K562 (cell line): ENCODE results near the gene PRKAR2B. TPM values are rescaled to one million over a fixed set of nuclear protein-coding genes. Genes with fewer than 3 reads are reported as not detected.

ENCODE experiments used
- CBFA2T2 ChIP-seq: fragments of 450-650 bp; conservative IDR thresholded peaks from 2 replicates; pipeline ENCODE4 v1.6.1; 2017; ENCODE audit warnings: mild to moderate bottlenecking
- MNT ChIP-seq, 2 experiments: fragments of 450-650 bp; conservative IDR thresholded peaks; 2 replicates each; pipeline ENCODE4 v1.6.1; 2017; ENCODE audit warnings: mild to moderate bottlenecking in 2 of 2, moderate library complexity in 2 of 2
- PHB2 ChIP-seq: fragments of 450-650 bp; IDR thresholded peaks from 2 replicates; pipeline ENCODE4 v1.6.1; 2017; ENCODE audit warnings: low read depth
- RFX1 ChIP-seq: fragments of 450-650 bp; IDR thresholded peaks from 2 replicates; pipeline ENCODE4 v1.6.1; 2016; ENCODE audit warnings: mild to moderate bottlenecking, moderate library complexity
- SLC30A9 ChIP-seq: fragments of 250-450 bp; sonication (Bioruptor Pico); IDR thresholded peaks from 2 replicates; pipeline ENCODE4 v1.8.0; 2022; ENCODE audit warnings: mild to moderate bottlenecking, moderate library complexity
- SOX6 ChIP-seq: fragments of 450-650 bp; IDR thresholded peaks from 2 replicates; pipeline ENCODE4 v1.6.1; 2014; ENCODE audit warnings: mild to moderate bottlenecking
- SRSF9 ChIP-seq: fragments of 200-400 bp; formaldehyde crosslinking; IDR thresholded peaks from 2 replicates; pipeline ENCODE4 v1.6.1; 2017; ENCODE audit warnings: low read depth, low read length, borderline replicate concordance
- TCF7L2 ChIP-seq: fragments of 150-350 bp; IDR thresholded peaks from 2 replicates; pipeline ENCODE4 v1.6.1; 2016; ENCODE audit warnings: low read depth, mild to moderate bottlenecking, low read length, moderate library complexity
- ZBTB2 ChIP-seq: fragments of 450-650 bp; IDR thresholded peaks from 2 replicates; pipeline ENCODE4 v1.6.1; 2016; ENCODE audit warnings: antibody characterized with exemption
- polyA plus RNA-seq, 8 experiments: library from polyadenylated mRNA; depleted of rRNA in 4 of 8; stranded (reverse) in 5 of 8; unstranded in 3 of 8; fragments of >200 nt; fragmentation: Nextera tagmentation in 2 of 8; fragmentation: Illumina TruSeq in 1 of 8; extraction: Ambion mirVana in 2 of 8; extraction: Trizol in 1 of 8; gene quantifications; 2 replicates each; pipeline versions ENCODE4 v1.2.1 to v1.2.3, GENCODE V29; 2011 to 2014; ENCODE audit warnings: inconsistent platforms in 1 of 8, missing spikeins in 1 of 8
- total RNA-seq, 7 experiments: library from RNA; depleted of rRNA in 6 of 7; stranded (reverse); fragments of >200 nt in 6 of 7; fragmentation: Illumina TruSeq in 2 of 7; extraction: Trizol in 2 of 7; gene quantifications; 2 replicates each; pipeline versions ENCODE4 v1.2.1 to v1.2.3, GENCODE V29; 2011 to 2021; ENCODE audit warnings: low replicate concordance in 1 of 7
- TF ChIP-seq, protein P1 (sequence below): fragments of 450-650 bp; IDR thresholded peaks from 2 replicates; pipeline ENCODE4 v1.6.1; 2017; ENCODE audit warnings: antibody characterized with exemption
- TF ChIP-seq, protein P2 (sequence below): fragments of 200-800 bp; sonication (Bioruptor generic); IDR thresholded peaks from 2 replicates; pipeline ENCODE4 v1.6.1; 2017; ENCODE audit warnings: missing genetic modification characterization, missing compliant biosample characterization
- TF ChIP-seq, protein P3 (sequence below): fragments of 250-450 bp; sonication (Bioruptor Pico); IDR thresholded peaks from 2 replicates; pipeline ENCODE4 v1.8.0; 2021; ENCODE audit warnings: borderline replicate concordance, mild to moderate bottlenecking, moderate library complexity; ENCODE audit not compliant: poor library complexity, severe bottlenecking
- TF ChIP-seq, protein P4 (sequence below): fragments of 250-450 bp; sonication (Bioruptor Pico); IDR thresholded peaks from 2 replicates; pipeline ENCODE4 v1.8.0; 2022; ENCODE audit warnings: moderate library complexity, mild to moderate bottlenecking, inconsistent platforms
- TF ChIP-seq, protein P5 (sequence below): fragments of 200-800 bp; sonication (Bioruptor generic); IDR thresholded peaks from 2 replicates; pipeline ENCODE4 v1.6.1; 2016; ENCODE audit warnings: missing genetic modification characterization, missing compliant biosample characterization

PRKAR2B gene
- total and polyA plus RNA-seq, 9 of the 15 experiments (the other 6 are each of a cell fraction or from before 2014, with no cell fraction given): 59.0 to 173 (median 129) TPM

DNA sequence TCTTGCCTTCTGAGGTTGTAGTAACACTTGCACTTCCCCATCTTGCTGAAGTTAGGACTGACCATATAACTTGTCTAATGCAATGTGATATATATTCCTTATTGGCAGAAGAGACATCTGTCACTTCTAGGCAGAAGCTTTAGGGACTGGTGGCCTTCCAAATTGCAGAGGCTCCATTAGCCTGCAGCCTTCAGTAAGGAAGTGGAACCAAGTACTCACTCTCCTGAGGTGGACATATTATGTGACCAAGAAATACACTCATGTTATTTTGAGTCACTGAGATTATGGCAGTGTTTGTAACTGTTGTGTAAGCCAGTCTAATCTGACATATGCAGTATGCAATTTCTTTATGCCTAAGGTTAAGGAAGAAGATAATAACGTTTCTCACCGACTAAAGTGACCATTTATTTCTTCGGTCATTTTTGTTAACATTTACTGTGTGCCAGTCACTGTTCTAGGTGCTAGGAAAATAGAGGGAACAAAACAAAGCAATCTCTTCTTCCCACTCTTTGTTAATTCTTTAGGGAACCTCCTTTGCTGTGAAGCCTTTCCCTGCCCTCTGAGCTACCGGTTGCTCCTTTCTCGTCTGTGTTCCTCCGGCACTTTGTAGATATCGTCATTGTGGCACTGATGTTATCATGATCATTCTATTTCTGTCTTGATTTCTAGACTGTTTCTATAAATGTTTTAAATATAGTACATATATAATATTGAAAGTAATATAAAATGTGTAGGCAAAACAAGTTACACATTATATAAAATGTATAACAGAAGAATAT is 71.4 kb downstream of the PRKAR2B start (continued):
- TF ChIP-seq, protein P1, sequence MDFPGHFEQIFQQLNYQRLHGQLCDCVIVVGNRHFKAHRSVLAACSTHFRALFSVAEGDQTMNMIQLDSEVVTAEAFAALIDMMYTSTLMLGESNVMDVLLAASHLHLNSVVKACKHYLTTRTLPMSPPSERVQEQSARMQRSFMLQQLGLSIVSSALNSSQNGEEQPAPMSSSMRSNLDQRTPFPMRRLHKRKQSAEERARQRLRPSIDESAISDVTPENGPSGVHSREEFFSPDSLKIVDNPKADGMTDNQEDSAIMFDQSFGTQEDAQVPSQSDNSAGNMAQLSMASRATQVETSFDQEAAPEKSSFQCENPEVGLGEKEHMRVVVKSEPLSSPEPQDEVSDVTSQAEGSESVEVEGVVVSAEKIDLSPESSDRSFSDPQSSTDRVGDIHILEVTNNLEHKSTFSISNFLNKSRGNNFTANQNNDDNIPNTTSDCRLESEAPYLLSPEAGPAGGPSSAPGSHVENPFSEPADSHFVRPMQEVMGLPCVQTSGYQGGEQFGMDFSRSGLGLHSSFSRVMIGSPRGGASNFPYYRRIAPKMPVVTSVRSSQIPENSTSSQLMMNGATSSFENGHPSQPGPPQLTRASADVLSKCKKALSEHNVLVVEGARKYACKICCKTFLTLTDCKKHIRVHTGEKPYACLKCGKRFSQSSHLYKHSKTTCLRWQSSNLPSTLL: no peak
- TF ChIP-seq CBFA2T2 (no peak), SRSF9 (no peak), SLC30A9 (CRISPR knock-in tag) (no peak), ZBTB2 (no peak), MNT (conservative IDR thresholded peaks at IDR 0.05) (peak in 1 of 2 experiments; percentile 45; a peak in 1 of 4 replicates), RFX1 (no peak), TCF7L2 (no peak), PHB2 (no peak), SOX6 (no peak; the same call in none of the 2 replicates)
- TF ChIP-seq, protein P2, sequence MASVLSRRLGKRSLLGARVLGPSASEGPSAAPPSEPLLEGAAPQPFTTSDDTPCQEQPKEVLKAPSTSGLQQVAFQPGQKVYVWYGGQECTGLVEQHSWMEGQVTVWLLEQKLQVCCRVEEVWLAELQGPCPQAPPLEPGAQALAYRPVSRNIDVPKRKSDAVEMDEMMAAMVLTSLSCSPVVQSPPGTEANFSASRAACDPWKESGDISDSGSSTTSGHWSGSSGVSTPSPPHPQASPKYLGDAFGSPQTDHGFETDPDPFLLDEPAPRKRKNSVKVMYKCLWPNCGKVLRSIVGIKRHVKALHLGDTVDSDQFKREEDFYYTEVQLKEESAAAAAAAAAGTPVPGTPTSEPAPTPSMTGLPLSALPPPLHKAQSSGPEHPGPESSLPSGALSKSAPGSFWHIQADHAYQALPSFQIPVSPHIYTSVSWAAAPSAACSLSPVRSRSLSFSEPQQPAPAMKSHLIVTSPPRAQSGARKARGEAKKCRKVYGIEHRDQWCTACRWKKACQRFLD: no peak
- TF ChIP-seq, protein P3, sequence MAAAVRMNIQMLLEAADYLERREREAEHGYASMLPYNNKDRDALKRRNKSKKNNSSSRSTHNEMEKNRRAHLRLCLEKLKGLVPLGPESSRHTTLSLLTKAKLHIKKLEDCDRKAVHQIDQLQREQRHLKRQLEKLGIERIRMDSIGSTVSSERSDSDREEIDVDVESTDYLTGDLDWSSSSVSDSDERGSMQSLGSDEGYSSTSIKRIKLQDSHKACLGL: no peak
- TF ChIP-seq, protein P4, sequence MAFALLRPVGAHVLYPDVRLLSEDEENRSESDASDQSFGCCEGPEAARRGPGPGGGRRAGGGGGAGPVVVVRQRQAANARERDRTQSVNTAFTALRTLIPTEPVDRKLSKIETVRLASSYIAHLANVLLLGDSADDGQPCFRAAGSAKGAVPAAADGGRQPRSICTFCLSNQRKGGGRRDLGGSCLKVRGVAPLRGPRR (CRISPR knock-in tag): no peak
- TF ChIP-seq, protein P5, sequence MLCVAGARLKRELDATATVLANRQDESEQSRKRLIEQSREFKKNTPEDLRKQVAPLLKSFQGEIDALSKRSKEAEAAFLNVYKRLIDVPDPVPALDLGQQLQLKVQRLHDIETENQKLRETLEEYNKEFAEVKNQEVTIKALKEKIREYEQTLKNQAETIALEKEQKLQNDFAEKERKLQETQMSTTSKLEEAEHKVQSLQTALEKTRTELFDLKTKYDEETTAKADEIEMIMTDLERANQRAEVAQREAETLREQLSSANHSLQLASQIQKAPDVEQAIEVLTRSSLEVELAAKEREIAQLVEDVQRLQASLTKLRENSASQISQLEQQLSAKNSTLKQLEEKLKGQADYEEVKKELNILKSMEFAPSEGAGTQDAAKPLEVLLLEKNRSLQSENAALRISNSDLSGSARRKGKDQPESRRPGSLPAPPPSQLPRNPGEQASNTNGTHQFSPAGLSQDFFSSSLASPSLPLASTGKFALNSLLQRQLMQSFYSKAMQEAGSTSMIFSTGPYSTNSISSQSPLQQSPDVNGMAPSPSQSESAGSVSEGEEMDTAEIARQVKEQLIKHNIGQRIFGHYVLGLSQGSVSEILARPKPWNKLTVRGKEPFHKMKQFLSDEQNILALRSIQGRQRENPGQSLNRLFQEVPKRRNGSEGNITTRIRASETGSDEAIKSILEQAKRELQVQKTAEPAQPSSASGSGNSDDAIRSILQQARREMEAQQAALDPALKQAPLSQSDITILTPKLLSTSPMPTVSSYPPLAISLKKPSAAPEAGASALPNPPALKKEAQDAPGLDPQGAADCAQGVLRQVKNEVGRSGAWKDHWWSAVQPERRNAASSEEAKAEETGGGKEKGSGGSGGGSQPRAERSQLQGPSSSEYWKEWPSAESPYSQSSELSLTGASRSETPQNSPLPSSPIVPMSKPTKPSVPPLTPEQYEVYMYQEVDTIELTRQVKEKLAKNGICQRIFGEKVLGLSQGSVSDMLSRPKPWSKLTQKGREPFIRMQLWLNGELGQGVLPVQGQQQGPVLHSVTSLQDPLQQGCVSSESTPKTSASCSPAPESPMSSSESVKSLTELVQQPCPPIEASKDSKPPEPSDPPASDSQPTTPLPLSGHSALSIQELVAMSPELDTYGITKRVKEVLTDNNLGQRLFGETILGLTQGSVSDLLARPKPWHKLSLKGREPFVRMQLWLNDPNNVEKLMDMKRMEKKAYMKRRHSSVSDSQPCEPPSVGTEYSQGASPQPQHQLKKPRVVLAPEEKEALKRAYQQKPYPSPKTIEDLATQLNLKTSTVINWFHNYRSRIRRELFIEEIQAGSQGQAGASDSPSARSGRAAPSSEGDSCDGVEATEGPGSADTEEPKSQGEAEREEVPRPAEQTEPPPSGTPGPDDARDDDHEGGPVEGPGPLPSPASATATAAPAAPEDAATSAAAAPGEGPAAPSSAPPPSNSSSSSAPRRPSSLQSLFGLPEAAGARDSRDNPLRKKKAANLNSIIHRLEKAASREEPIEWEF (CRISPR knock-in tag): no peak
